WTC11 (cell line): Measurements from ENCODE around the gene TCF12.

Experiments
- CTCF ChIP-seq: fragments of 200-600 bp; IDR thresholded peaks from 2 replicates; pipeline ENCODE4 v1.8.0; 2022; ENCODE audit warnings: antibody characterized with exemption
- FOXK1 ChIP-seq: sonication (generic); formaldehyde crosslinking; IDR thresholded peaks from 2 replicates; pipeline ENCODE4 v1.8.0; 2022; ENCODE audit warnings: mild to moderate bottlenecking, moderate library complexity, missing genetic modification reagents
- USF1 ChIP-seq: sonication (generic); formaldehyde crosslinking; IDR thresholded peaks from 2 replicates; pipeline ENCODE4 v1.8.0; 2022; ENCODE audit warnings: mild to moderate bottlenecking, missing genetic modification reagents
- ZNF263 ChIP-seq: sonication (generic); formaldehyde crosslinking; IDR thresholded peaks from 2 replicates; pipeline ENCODE4 v1.8.1; 2022; ENCODE audit warnings: low read depth, mild to moderate bottlenecking, moderate library complexity, missing genetic modification reagents
- TF ChIP-seq, protein P1 (sequence below): sonication (generic); formaldehyde crosslinking; IDR thresholded peaks from 2 replicates; pipeline ENCODE4 v1.8.1; 2022; ENCODE audit warnings: mild to moderate bottlenecking, moderate library complexity, missing genetic modification reagents
- TF ChIP-seq, protein P2 (sequence below): sonication (generic); formaldehyde crosslinking; IDR thresholded peaks from 2 replicates; pipeline ENCODE4 v1.8.0; 2022; ENCODE audit warnings: mild to moderate bottlenecking, missing genetic modification reagents

GRCh38 chr15:56963126-56963525, 44.7 kb downstream of the TCF12 start:
- TF ChIP-seq CTCF (no peak), ZNF263 (CRISPR knock-in tag) (no peak), USF1 (no peak), FOXK1 (no peak)
- TF ChIP-seq, protein P1, sequence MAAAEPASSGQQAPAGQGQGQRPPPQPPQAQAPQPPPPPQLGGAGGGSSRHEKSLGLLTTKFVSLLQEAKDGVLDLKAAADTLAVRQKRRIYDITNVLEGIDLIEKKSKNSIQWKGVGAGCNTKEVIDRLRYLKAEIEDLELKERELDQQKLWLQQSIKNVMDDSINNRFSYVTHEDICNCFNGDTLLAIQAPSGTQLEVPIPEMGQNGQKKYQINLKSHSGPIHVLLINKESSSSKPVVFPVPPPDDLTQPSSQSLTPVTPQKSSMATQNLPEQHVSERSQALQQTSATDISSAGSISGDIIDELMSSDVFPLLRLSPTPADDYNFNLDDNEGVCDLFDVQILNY (CRISPR knock-in tag), result no peak
- TF ChIP-seq, protein P2, sequence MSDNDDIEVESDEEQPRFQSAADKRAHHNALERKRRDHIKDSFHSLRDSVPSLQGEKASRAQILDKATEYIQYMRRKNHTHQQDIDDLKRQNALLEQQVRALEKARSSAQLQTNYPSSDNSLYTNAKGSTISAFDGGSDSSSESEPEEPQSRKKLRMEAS (CRISPR knock-in tag), result no peak
